Endometrium (tissue), 2 donors: ENCODE measurements around the gene SAMD15.
A peak's percentile ranks its signal among the peaks of the same experiment; 100 is the strongest.
"Not testable (repeated sequence)": the region's sequence is repeated elsewhere in the genome, so short reads cannot be mapped to it uniquely, and the experiment has no call there.

Experiments
- FAIRE-seq: peaks from 2 replicates; lab custom pipeline; 2012; peaks lifted over from hg19 to GRCh38; lab: Jason Lieb, UNC
- donor health status: control.
- donor health status: control.

Gene SAMD15

GRCh38 chr14:77375973-77376770, 1.0 kb upstream of the SAMD15 start:
- FAIRE-seq: no peak

GRCh38 chr14:77377502-77377844, 294 bp downstream of the SAMD15 start:
- no peak for FAIRE-seq

- no peak for FAIRE-seq
Observed at GRCh38 chr14:77378701-77379100, 1.5 kb downstream of the SAMD15 start.

GRCh38 chr14:77390188-77390587, 13.0 kb downstream of the SAMD15 start:
- no peak for FAIRE-seq

GRCh38 chr14:77400216-77400615, 23.0 kb downstream of the SAMD15 start:
- no peak for FAIRE-seq

- no peak for FAIRE-seq
Observed at GRCh38 chr14:77403768-77404167, 26.6 kb downstream of the SAMD15 start.

GRCh38 chr14:77406086-77406485, 28.9 kb downstream of the SAMD15 start:
- FAIRE-seq: no peak

GRCh38 chr14:77406718-77407117, 29.5 kb downstream of the SAMD15 start:
- no peak for FAIRE-seq

GRCh38 chr14:77407158-77407557, 30.0 kb downstream of the SAMD15 start:
- no peak for FAIRE-seq

GRCh38 chr14:77409131-77409533, 32.0 kb downstream of the SAMD15 start:
- FAIRE-seq: no peak

- not testable (repeated sequence) for FAIRE-seq
Observed at GRCh38 chr14:77415403-77416030, 38.3 kb downstream of the SAMD15 start.

GRCh38 chr14:77416098-77416497, 38.9 kb downstream of the SAMD15 start:
- not testable (repeated sequence) for FAIRE-seq

GRCh38 chr14:77416836-77417235, 39.7 kb downstream of the SAMD15 start:
- no peak for FAIRE-seq

GRCh38 chr14:77421201-77421600, 44.0 kb downstream of the SAMD15 start:
- FAIRE-seq: no peak

- FAIRE-seq: no peak
Observed at GRCh38 chr14:77423423-77423822, 46.2 kb downstream of the SAMD15 start, which contains the start of gene NOXRED1. TSS of gene NOXRED1 (minus strand) at chr14:77423523. CDS start at chr14:77422889, 634 bp downstream.

- FAIRE-seq: no peak
Observed at GRCh38 chr14:77424862-77425261, 47.7 kb downstream of the SAMD15 start.

- FAIRE-seq: no peak
Observed at GRCh38 chr14:77426396-77426795, 49.2 kb downstream of the SAMD15 start.

GRCh38 chr14:77436042-77436441, 58.9 kb downstream of the SAMD15 start:
- no peak for FAIRE-seq

- peak; percentile 53 for FAIRE-seq
Observed at GRCh38 chr14:77438596-77438995, 61.4 kb downstream of the SAMD15 start.

GRCh38 chr14:77439861-77440260, 62.7 kb downstream of the SAMD15 start:
- no peak for FAIRE-seq
